ENCODE data around the gene NUDT16L1.
"Not testable (repeated sequence)": the region's sequence is repeated elsewhere in the genome, so short reads cannot be mapped to it uniquely, and the experiment has no call there.

Gene NUDT16L1

DNA sequence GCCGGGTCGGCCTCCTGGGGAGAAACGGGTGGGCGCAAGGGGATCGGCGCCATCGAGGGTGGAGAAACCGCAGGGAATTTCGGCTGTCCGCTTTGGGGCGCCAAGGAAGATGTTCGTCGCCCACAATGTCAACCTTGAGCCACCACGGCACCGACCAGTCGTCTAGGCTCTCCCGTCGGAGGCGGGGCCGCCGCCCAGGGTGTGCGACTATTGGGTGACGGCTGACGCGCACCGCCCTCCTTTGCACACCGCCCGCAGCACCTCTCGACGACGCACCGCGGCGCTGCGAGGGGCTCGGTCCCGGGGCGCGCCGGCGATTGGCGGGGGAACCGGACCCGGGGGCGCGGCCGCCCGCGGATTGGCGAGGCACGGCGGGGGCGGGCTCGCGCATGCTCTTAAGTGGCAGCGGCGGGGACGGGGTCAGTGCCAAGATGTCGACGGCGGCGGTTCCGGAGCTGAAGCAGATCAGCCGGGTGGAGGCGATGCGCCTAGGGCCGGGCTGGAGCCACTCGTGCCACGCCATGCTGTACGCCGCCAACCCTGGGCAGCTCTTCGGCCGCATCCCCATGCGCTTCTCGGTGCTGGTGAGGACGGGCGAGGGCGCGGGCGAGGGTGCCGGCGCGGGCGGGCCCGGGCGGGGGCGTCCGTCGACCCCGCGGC lies at the start of gene NUDT16L1:
Gene NUDT16L1, plus strand, starts transcription at position 267 of the 660 bp plus-strand sequence. Its CDS starts 165 bp downstream, at position 432.
- DNase-seq = peak; percentile 92 to 99 (median 97)
- intact Hi-C loops (cut with DNase I) = no loop called here

- intact Hi-C loops (cut with DNase I) = no loop called here
- DNase-seq = no peak
Observed at GRCh38 chr16:4646773-4647643, 46.4 kb upstream of the NUDT16L1 start.

DNA sequence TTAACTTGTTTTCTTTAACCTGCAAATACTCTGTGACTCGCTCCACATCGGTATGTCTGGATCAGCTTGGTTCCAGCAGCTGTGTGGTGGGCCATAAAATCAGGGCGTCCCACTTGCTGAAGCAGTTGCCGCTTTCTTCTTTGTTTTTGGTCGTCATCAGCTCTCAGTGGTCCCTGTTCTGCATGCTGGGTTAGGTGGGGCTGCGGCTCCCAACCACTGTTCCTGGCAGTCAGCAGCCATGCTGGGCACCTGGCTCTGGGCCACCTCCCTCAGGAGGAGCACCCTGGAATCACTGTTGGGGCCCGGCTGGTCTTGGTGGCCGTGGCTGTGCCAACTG lies 45.8 kb upstream of the NUDT16L1 start:
- no peak for DNase-seq
- intact Hi-C loops (cut with DNase I) = no loop called here

DNA sequence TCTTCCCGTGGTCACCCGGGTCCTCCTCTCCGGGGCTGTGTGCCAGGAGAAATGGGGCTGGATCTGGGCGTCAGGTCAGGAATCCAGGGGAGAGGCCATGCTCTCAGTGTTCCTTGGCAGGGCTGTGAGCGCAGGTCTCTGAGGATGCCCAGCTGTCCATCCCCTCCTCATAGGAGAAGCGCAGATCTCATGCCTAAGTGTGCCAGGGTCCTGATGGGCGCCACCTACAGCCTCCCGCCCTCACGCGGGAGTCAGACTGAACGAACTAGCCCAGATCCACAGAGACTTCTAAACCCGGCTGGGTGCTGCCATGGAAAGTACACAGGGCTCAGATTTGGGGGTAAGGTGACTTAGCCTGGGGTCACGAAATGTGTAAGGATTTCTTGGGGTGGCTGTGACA lies 44.4 kb upstream of the NUDT16L1 start:
- no peak for DNase-seq
- intact Hi-C loops (cut with DNase I) = no loop called here

- intact Hi-C loops (cut with DNase I) = no loop called here
- DNase-seq = no peak
Observed at GRCh38 chr16:4649744-4650442, 43.5 kb upstream of the NUDT16L1 start.

- peak in 9 of 42 donors; percentile 26 to 74 (median 53) for DNase-seq
- intact Hi-C loops (cut with DNase I) = not testable (repeated sequence)
Observed at GRCh38 chr16:4650443-4651074, 42.8 kb upstream of the NUDT16L1 start.

- no peak for DNase-seq
- intact Hi-C loops (cut with DNase I) = no loop called here
Observed at GRCh38 chr16:4651827-4652226, 41.5 kb upstream of the NUDT16L1 start.

- intact Hi-C loops (cut with DNase I) = no loop called here
- DNase-seq = no peak
Observed at GRCh38 chr16:4652561-4652960, 40.8 kb upstream of the NUDT16L1 start.

DNA sequence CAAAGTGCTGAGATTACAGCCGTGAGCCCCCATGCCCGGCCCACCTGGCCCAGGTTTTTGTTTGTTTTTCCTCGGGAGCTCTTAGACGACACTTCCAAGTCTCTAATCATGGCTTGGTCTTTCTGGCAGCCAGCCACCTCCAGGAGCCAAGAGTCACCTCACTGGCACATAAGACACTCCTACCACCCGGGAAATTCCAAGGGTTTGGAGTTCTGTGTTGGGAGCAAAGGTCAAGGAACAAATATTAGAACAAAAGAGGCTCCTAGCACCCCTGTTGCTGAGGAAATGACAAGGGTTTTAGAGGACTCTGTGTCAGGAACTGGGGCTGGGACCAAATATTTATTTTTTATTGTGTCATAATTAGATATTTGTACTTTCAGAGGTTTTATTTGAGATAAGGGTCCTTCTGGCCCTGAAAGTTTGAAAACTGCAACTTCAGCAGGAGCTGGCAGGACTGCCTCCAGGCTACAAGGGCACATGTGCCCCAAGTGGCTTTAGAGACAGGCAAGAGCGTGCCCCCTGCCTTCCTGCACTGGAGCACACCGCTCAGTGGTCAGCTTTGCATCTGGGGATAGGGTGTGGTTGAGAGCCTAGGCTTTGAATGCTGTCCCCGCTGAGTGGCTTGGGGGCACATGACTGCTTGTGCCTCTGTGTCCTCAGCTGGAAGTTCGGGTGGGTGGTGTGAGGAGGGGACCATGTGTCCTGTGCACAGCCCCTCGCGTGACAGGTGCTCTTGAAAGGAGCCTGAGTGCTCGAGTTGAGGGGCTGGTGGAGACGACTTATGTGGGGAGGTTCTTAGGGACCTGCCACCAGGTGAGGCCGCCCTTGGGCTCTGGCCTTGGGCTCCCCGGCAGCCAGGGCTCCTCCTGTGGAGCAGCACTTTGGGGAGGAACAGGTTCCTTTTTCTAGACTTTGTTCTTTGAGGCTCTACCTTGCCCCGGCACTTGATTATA lies 39.1 kb upstream of the NUDT16L1 start:
- DNase-seq = no peak
- intact Hi-C loops (cut with DNase I) = no loop called here

- intact Hi-C loops (cut with DNase I) = no loop called here
- DNase-seq = no peak
Observed at GRCh38 chr16:4654964-4655590, 38.3 kb upstream of the NUDT16L1 start.

GRCh38 chr16:4655801-4656200 lies 37.6 kb upstream of the NUDT16L1 start:
- intact Hi-C loops (cut with DNase I) = no loop called here
- no peak for DNase-seq

DNA sequence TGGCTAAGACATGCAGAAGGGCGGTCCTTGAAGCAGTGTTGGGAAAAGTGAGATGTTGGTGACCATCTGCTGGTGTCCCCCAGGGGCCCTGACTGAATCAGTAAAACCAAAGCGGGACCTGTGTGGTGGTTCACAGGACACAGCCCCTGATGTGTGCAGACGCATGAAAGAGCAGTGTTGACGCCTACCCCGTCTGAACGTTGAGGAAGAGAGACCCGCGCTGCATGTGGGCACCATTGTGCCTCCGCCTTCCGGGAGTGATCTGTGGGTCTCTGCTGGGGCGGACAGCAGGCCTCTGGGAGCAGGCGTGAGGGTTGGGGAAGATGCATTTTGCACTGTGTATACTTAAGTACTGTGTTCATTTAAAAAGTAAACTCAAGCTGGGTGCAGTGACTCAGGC lies 37.1 kb upstream of the NUDT16L1 start:
- DNase-seq = no peak

DNA sequence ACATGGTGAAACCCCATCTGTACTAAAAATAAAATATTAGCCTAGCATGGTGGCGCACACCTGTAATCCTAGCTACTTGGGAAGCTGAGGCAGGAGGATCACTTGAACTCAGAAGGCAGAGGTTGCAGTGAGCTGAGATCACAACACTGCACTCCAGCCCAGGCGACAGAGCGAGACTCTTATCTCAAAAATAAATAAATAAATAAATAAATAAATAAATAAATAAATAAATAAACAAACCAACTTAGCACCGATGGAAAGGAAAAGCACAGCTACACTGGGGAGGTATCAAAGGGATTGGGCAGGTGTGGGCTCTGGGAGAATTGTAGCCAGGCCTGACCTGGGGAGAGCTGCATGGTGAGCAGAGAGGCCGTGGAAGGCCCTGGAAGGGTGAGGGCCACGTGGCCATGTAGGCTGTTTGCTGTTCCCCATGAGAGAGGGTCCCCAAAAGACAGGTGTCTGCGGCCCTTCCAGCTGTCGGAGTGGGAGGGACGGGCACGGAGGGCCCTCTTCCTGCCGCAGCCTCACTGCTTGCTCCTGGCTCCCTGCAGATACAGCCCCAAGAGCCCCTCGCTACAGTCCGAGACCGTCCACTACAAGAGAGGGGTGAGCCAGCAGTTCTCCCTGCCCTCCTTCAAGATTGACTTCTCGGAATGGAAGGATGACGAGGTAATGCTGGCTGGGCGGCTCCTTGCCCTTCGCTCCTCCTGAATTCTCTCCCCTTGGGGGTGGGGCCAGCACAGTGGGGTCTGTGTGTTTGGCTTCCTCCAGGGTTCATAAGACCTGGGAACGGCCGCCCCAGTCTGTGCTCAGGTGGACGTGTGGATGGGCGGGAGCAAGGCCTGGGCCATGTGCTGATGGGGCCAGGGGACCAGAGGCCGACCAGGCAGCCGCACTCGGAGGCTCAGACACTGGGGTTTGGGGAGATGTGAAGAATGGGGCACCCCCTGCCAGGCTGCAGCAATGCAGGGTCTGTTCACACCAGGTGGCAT lies 36.4 kb upstream of the NUDT16L1 start:
- no peak for DNase-seq

More for the DNA sequence above, 37.1 kb upstream of the NUDT16L1 start:
- intact Hi-C loops (cut with DNase I) = no loop called here

DNA sequence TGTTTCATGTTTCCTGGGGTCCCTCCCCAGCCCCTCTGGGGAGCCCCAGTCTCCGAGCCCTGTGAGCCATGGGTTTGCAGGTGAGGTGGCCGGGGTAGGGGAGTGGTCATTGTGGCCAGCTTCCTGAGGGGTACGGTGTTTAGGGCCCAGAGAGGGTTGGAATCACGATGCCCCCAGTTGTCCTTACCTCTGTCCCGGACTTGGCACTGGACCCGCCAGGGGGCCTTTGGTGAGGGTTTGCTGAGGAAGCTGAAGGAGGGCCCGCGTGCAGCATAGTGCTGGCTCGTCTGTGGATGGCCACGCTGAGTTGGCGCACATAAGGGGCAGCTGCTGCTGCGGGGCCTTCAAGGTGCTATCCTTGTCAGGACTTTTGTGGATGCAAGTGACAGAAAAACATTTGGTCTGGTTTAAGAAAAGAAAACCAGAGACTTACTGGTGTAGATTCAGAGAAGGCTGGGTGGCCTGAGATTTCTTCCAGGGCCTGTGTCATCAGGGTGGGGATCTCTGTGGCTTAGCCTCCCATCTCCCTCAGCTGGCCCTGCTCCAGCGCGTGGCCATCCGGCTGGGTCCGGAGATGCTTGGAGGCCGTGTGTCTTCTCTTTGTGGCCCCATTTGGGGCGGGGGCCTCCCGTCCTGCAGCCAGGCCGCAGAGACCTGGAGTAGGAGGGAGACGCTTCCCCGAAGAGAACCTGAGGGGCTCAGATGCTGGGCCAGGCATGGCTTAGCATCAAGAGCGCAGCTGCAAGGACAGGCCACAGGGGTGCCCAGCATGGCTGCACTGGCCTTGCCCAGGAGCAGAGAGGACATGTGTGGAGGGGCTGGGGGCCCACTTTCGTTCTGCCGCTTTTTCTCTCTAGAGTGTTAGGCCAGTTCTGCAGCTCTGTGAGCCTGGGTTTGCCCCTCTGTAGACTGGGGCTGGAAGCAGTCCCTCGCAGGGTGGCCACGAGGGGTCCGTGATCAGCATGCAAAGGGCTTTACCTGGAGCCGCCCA lies 33.7 kb upstream of the NUDT16L1 start:
- no peak for DNase-seq
- intact Hi-C loops (cut with DNase I) = no loop called here

More for the DNA sequence above, 36.4 kb upstream of the NUDT16L1 start:
- intact Hi-C loops (cut with DNase I) = no loop called here

DNA sequence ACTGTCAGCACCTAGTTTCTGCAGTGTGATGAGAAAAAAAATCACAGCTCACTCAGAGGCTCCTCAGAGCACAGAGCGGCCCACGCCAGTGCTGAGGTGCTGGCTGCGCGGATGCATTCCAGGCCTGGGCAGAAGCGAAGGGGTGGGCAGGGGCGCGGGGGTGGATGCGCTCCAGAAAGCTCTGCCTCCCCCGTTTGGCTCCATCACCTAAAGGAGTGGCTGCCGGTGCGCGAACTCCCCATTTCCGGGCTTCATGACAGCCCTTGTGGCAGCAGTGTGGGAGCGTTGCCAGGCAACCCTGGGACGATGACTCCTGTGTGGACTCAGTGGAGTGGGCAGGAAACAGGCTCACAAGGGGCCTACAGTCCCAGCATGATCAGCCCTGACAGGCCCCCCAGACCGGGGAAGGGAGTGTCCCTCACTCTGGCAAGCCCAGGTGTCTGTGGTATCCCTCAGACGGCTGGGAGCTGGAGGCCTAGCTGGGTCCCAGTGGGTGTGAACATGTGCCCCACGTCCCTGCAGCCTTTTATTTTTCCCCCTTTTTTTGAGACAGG lies 32.8 kb upstream of the NUDT16L1 start:
- intact Hi-C loops (cut with DNase I) = no loop called here
- DNase-seq = peak; percentile 64 to 96 (median 86)

All from head of caudate nucleus (tissue), 42 donors.